ENCODE measurements around the gene SUCO.
"Not testable (repeated sequence)": the region's sequence is repeated elsewhere in the genome, so short reads cannot be mapped to it uniquely, and the experiment has no call there.

SUCO gene

DNA sequence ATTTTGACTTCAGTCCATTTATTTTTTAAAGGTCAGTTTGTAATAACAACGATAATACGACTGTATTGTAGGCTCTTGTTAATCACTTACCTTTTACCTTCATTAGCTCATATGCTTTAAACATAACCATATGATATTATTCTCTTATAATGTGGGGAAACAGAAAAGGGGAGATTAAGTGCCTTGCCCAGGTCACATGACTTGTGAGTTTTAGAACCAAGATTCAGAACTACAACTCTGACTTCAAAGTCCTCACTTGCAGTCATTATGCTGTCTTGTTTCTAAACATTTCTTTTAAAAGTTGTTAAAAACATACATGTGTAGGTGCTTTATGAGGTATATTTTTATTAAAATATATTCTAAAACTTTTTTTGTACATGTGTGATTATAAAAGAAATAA lies 41.1 kb downstream of the SUCO start:
- DNase-seq = no peak

DNA sequence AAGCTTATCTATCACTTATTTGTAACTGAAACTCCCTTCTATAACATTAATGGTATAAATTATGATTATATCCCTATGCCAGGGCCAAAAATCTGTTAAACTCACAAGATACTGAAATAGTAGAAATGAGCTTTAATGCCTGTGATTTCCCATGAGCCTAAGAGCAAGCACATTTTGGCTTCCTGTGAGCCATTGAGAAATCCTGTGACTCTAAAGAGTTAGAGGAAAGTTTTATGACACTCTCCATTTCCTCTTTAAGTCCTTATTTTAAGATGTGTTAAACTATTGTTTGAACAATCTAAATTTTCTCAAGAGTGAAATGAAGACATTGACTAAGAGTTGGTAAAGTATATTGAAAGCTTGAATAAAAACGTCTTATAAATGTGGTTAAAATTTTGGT lies 45.6 kb downstream of the SUCO start:
- no peak for DNase-seq

DNA sequence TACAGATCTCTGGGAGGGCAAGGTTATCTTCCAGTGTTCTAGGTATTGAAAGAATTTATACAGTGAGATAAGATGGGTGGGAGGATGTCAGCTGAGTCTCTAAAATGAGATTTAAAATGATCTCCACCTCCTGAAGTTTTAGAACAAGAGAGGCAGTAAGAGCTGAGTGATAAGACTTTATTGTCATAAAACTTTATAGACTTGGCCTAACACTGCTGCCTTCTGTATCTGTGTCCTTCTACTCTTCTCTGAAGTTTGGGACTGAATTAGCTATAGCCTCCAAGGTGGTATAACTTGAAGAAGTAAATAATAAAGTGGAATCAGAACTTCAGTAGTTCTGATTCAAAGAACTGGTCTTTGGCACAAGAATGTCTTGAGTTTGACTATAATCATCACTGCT lies 48.3 kb downstream of the SUCO start:
- no peak for DNase-seq

DNA sequence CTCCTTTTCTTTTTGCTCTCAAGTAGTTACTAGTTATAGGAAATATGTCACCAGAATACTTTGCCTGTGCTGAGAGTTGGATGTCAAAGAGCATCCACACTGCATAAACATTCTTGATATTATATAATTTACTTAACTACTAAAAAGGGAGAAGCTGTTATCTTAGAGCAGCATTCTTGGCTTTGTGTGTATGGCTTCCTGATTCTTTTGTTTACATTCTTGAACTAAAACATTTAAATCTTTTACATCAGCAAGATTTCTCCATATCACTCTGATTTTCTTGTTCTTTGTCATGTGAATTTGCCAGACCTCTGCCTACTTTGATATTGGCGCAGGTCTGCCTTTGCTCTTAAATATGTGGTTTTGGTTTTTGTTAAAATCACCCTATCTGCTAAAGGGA lies 48.8 kb downstream of the SUCO start:
- peak; percentile 31 for DNase-seq

DNA sequence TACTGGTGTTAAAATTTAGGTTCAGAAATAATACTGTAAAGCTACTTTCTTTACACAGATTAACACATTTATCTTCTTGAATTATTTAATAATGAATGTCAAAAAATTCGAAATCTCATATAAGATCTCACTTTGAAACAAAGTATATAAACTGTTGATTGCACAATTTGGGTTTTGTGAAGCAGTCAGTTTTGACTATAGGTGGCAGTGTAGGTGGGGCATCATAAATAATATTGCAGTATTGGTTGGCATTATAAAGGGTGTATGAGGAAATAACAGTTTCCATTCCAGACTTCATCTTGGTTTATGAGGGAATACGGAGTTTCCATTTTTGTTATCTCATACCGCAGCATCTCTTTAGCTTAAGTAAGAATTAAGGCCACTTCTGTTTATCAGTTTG lies 49.9 kb downstream of the SUCO start:
- DNase-seq = no peak

DNA sequence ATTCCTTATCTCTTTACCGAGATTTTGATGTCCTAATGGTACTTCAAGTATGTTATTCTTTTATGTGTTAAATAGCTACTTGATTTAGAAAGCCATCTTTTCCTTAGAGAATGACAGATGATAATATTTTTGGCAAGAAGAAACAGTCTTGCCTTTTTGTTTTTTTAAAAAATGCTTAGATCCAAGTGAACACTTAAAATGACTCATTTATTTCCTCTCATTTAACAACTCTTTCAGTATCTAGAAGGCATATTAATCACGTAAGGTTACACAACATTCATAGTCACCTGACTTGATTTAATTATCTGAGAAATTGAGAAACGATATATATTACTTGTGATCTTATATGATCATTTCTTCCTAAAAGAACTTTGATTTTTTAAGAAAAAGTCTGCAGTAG lies 52.4 kb downstream of the SUCO start:
- DNase-seq = peak; percentile 80

DNA sequence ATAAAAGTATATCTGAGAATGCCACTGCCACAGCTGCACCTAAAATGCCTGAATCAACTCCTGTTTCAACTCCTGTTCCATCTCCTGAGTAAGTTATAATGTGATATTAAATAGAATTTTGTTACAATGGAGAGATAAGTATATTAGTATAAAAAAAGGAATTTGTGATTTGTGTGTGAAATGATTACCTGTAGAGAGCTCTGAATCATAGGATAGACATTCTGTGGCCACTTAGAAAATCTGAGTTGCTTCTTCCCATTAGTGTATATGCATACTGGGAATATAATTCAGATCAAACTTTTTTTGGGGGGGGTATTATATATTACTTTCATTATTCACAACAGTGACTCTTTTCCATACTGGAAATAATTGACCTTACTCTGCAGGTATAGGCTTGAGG lies 52.9 kb downstream of the SUCO start:
- DNase-seq = no peak

DNA sequence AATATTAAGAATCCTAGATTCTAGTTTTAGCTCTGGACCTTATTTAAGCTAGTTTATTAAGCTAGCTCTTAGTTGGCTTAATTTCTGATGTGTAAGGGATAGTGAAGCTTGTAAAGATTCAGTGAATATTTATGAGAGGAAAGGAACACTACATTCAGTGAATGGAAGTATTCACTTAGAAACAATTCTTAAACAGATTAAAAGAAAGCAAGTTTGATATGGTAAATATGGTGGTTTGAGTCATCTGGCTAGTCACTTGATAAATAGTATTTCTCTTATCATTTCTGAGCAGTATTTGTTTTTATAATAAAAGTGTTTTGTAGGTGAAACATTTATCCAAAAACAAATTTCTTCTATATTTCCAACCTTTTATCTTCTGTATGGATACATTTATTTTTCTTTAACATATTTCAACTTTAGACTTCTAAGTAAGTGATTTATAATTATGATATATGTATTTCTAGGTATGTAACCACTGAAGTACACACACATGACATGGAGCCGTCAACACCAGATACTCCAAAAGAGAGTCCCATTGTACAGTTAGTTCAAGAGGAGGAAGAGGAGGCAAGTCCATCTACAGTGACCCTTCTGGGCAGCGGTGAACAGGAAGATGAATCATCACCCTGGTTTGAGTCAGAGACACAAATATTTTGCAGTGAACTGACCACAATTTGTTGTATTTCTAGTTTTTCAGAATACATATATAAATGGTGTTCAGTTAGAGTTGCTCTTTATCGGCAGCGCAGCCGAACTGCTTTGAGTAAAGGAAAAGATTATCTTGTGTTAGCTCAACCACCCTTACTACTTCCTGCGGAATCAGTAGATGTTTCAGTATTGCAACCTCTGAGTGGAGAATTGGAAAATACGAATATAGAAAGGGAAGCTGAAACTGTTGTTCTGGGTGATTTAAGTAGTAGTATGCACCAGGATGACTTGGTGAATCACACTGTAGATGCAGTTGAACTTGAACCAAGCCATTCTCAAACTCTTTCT lies 55.6 kb downstream of the SUCO start:
- peak; percentile 91 for DNase-seq

DNA sequence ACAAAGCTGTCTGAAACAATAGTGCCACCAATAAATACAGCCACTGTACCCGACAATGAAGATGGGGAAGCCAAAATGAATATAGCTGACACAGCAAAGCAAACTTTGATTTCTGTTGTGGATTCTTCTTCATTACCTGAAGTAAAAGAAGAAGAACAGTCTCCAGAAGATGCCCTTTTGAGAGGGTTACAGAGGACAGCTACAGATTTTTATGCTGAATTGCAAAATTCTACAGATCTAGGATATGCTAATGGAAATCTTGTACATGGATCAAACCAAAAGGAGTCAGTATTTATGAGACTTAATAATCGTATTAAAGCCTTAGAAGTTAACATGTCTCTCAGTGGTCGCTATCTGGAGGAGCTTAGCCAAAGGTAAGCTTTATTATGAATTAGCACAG lies 56.6 kb downstream of the SUCO start:
- no peak for DNase-seq

DNA sequence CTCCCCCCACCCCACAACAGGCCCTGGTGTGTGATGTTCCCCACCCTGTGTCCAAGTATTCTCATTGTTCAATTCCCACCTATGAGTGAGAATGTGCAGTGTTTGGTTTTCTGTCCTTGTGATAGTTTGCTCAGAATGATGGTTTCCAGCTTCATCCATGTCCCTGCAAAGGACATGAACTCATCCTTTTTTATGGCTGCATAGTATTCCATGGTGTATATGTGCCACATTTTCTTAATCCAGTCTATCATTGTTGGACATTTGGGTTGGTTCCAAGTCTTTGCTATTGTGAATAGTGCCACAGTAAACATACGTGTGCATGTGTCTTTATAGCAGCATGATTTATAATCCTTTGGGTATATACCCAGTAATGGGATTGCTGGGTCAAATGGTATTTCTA lies 58.5 kb downstream of the SUCO start:
- DNase-seq = not testable (repeated sequence)

DNA sequence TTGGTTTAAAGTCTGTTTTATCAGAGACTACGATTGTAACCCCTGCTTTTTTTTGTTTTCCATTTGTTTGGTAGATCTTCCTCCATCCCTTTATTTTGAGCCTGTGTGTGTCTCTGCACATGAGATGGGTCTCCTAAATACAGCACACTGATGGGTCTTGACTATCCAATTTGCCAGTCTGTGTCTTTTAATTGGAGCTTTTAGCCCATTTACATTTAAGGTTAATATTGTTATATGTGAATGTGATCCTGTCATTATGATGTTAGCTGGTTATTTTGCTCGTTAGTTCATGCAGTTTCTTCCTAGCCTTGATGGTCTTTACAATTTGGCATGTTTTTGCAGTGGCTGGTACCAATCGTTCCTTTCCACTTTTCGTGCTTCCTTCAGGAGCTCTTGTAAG lies 62.1 kb downstream of the SUCO start:
- DNase-seq = not testable (repeated sequence)

DNA sequence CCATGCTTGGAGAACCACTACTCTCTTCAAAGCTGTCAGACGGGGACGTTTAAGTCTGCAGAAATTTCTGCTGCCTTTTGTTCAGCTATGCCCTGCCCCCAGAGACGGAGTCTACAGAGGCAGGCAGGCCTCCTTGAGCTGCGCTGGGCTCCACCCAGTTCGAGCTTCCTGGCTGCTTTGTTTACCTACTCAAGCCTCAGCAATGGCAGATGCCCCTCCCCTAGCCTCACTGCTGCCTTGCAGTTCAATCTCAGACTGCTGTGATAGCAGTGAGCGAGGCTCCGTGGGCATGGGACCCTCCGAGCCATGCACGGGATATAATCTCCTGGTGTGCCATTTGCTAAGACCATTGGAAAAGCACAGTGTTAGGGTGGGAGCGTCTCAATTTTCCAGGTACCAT lies 63.8 kb downstream of the SUCO start:
- DNase-seq = not testable (repeated sequence)

DNA sequence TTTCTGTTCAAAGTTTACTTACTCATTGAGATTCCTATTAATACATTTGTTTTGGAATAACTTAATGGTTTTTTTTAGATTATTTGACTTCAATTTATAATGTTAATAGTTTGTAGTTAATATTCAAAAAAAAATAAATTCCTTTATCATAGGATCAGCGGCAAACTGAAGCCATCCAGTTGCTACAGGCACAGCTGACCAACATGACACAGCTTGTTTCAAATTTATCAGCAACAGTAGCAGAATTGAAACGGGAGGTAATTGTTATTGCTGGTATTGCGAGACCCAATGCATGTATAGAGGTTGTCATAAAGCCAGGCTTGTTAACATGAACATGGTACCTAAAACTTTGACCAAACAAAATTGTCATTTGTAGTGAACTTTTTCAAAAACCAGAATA lies 67.0 kb downstream of the SUCO start:
- no peak for DNase-seq

DNA sequence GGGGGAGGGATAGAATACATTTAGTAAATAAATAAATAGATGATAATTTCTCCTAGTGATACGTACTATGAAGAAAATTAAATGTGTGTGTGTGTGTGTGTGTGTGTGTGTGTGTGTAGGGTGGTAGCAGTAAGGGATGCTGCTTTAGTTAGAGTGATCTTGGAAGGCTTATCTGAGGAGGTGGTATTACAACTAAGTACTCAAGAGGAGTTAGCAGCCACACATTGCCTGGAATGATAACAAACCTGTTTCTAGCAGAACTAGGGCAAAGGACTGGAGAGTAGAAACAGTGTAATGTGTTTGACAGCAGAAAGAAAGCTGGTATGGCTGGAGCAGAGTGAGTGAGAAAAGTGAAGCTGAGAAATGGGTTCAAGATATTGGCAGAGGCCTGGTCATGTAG lies 67.7 kb downstream of the SUCO start:
- DNase-seq = no peak

DNA sequence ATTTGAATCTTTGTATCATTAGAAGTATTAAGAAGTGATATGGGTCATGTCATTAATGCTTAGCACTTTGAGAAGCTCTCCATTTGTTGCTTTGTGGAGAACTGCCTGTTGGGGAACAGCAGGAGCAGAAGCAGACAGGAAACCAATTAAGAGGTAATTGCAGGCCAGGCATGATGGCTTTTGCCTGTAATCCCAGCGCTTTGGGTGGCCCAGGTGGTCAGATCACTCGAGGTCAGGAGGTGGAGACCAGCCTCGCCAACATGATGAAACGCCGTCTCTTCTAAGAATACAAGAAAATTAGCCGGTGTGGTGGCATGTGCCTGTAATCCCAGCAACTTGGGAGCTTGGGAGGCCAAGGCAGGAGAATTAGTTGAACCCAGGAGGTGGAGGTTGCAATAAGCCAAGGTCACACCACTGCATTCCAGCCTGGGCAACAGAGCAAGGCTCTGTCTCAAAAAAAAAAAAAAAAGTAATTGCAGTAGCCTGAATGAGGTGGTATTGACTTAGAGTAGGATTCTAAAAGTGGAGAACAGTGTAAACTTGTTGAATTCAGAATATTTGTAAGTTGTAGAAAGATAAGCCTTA lies 68.2 kb downstream of the SUCO start:
- no peak for DNase-seq

DNA sequence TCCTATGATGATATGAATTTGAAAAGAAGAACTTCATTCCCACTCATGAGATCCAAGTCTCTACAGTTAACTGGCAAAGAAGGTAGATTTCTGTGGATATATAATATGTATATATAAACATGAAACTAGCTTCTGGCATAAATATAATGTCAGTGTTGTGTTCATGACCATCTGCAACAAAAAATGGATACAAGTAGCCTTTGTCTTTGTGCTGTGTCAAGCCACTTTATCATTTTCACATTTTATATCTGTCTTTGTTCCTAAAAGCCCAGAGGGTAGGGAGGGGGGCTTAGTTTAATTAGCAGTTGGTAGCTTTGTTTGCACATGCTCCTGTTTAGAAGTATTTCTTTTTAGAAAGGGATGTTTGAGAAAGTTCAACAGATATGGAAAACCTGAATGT lies 69.8 kb downstream of the SUCO start:
- DNase-seq = no peak

DNA sequence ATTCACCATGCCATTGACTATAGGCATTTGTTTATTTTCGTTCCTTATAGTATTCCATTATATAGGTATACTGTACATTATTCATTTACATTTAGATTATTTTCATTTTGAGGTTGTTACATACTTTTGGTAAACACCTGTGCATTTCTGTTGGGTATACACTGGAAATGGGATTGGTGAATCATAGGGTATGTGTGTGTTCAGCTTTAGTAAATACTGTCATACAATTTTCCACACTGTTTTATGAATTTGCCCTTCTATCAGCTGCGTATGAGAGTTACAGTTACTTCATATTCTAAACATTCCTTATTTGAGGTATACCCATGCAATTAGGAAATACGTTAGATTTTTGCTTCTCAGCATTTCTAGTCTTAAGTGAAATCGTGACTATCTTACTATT lies 70.9 kb downstream of the SUCO start:
- no peak for DNase-seq

DNA sequence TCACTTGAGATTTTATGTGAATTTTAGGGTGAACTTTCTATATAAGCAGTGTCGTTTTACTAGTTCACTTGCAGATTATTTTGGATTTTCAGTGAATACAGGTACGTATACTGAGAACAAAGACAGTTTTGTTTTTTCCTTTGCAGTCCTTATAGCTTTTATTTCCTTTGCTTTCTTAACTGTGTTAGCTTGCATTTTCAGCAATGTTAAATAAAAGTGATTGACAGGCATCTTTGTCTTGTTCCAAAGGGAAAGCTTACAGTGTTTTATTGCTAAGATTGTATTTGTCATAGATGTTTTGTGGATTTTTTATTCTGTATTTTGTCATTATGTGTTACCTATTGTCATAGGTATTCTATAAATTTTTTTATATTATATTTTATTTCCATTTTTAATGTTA lies 72.7 kb downstream of the SUCO start:
- no peak for DNase-seq

DNA sequence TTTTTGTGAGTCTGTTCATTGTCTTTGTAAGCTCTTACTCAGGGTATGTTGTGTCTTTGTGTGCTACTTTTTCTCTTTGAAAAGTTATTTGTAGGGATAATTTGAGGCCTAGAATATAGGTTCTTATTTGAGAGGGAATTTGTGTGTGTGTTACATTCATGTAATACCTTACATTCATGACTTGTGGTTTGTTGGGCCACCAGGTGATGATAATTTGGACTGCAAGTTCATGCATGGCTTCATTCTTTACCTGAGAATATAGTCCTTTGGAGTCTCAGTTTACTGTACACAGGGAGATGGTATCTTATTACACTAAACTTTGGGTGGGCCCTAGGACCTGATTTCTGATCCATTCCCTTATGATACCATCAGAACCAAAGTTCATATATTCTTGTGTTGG lies 74.2 kb downstream of the SUCO start:
- DNase-seq = no peak

DNA sequence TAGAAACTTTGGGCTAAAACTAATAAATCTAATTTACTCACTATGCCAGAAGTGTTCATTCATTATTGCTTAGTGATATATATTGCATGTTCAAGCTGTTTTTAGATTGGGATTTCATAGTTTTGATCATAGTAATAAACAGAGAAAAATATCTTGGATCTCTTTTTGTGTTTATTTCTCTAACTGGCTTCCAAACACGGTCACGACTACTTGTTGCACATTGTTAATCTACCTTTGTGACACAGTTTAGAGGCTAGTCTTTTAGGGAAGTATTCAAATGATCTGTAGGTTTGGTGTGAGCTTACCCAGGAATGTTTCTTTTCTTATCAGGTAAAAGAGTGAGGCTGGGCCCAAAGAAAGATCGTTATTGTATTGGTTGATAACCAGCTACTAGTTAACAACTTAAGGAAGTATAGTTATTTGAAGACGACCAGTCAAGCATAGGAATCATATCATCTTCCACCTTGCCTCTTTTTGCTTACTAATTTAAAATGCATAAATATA lies 75.2 kb downstream of the SUCO start:
- DNase-seq = no peak

DNA sequence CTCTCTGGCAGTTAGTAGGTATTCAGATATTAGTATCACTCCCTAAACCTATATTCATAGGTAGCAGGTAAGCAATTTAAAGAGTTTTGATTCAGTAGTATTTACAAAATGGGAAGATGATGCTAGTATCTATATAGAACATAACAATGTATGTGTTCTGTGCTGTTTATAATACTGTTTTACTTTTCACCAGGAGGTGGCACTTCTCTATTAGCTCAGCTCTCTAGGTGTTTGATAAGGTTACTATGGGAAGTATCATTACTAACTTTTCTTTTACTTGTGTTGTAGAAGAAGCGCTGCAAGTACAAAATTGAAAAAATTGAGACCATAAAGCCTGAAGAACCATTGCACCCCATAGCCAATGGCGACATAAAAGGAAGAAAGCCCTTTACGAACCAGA lies 76.6 kb downstream of the SUCO start:
- peak; percentile 49 for DNase-seq

DNA sequence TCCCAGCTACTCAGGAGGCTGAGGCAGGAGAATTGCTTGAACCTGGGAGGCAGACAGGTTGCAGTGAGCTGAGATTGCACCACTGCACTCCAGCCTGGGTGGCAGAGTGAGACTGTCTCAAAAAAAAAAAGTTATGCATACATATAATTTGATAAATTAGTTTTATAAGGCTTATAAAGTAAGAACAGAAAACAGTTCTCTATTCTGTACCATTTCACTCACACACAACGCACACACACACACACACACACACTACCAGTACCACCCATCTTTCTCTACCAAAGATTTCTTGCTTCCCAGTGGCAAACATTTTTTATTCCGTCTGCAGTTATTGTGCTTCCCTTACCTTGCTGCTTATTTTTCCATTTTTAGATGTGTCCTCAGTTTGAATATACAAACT lies 79.5 kb downstream of the SUCO start:
- DNase-seq = no peak

DNA sequence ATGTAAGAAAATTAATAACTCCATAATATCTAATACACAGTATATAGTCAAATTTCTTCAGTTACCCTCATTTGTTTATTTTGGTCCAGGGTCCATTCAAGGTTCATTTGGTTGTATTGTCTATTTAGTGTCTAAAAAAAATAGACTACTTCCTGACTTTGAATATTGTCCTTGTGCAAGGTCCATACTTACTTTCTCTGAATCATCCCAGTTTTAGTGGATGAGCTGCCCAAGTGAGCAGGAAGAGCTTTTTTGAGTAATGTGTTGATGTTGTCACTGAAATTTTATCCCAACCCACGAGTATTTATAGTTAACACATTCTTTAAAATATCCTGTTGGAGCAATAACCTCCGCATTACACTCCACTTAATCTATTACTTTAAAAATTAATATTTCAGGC lies 80.3 kb downstream of the SUCO start:
- DNase-seq = peak; percentile 34

DNA sequence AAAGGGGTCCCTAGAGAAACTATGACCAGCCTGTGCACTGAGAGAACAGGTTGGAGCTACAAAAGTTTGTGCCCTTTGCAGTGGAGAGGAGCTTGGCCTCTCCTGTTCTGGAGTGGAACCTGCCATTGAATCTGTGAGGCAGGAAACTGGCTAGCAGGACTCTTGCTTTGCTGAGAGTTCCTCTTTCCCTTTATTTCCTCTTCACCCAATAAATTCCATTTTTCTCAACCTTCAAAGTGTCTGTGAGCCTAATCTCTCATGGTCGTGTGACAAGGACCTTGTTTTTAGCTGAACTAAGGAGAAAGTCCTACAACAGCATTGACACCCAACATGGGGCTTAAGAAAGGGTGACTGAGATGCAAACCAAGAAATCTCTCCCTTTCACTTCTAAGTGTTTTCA lies 83.2 kb downstream of the SUCO start:
- no peak for DNase-seq
